ENCODE results near the gene GOLGA6C.
"Not testable (repeated sequence)": the region's sequence is repeated elsewhere in the genome, so short reads cannot be mapped to it uniquely, and the experiment has no call there.

Gene GOLGA6C

DNA sequence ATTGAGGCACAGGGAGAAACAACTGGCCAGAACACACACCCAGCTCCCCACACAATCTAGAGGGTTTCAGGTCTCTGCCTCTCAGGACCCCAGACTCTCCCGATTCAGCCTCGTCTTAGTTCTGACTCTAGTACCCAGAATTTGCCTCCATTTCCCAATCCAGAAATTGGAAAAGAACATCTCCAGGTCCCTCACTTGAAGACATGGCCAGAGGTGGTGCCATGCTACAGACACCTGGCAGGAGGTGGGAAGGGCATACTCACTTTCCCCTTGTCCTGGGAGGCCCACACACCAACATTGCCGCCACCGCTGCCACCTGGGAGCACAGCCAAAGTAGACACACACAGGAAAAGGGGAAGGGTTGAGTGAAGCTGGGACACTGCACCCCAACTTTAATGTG is 44.6 kb downstream of the GOLGA6C start:
- H2BK5ac ChIP-seq (ENCODE audit: low read length); H3K23ac ChIP-seq (ENCODE audit: low read depth, low read length, poor library complexity); H3K9me3 ChIP-seq (replicated peaks in 1 of 2; ENCODE audit: control insufficient read depth in 2 of 2, insufficient read depth in 1 of 2, low read depth in 1 of 2, low read length in 2 of 2); H3K27ac ChIP-seq (replicated peaks; ENCODE audit: low read length); H3K9ac ChIP-seq (ENCODE audit: low read depth, low read length, poor library complexity); H4K8ac ChIP-seq (ENCODE audit: low read depth, low read length); H3K14ac ChIP-seq (ENCODE audit: low read length); H2BK12ac ChIP-seq (ENCODE audit: low read length); H3K79me1 ChIP-seq (ENCODE audit: low read depth, low read length); H3K36me3 ChIP-seq (replicated peaks in 1 of 2; ENCODE audit: control insufficient read depth in 2 of 2, insufficient read depth in 2 of 2, low read length in 2 of 2); H2AK5ac ChIP-seq (ENCODE audit: low read depth, low read length); DNase-seq (ENCODE audit: low spot score); H3K4ac ChIP-seq (ENCODE audit: low read length); H2BK15ac ChIP-seq (ENCODE audit: low read length); H2BK120ac ChIP-seq (ENCODE audit: low read depth, low read length); H3K4me2 ChIP-seq (ENCODE audit: insufficient read depth, low read length, poor library complexity, severe bottlenecking); H3K4me1 ChIP-seq (ENCODE audit: control insufficient read depth in 2 of 2, insufficient read depth in 1 of 2, low read depth in 1 of 2, low read length in 2 of 2); H3K18ac ChIP-seq (ENCODE audit: low read length); H4K91ac ChIP-seq (ENCODE audit: low read depth, low read length, poor library complexity); H2AFZ ChIP-seq (ENCODE audit: low read length): not testable (repeated sequence)
- Histone ChIP-seq H3K4me3 (ENCODE audit: low read length in 2 of 2) (peak overlapping the region in 1 of 2 donors; percentile 35), H3K27me3 (ENCODE audit: control insufficient read depth in 3 of 3, insufficient read depth in 3 of 3, low read depth in 1 of 3, low read length in 3 of 3) (peaks cover 0 to 23% (median under 1%) of the 10 kb centered on the region in 3 experiments)
- no CpG with 5 or more reads among the region's 4 CpGs for WGBS, 2 donors (ENCODE audit: extremely low coverage in 2 of 2, insufficient read length in 2 of 2, insufficient replicate concordance in 1 of 2)

DNA sequence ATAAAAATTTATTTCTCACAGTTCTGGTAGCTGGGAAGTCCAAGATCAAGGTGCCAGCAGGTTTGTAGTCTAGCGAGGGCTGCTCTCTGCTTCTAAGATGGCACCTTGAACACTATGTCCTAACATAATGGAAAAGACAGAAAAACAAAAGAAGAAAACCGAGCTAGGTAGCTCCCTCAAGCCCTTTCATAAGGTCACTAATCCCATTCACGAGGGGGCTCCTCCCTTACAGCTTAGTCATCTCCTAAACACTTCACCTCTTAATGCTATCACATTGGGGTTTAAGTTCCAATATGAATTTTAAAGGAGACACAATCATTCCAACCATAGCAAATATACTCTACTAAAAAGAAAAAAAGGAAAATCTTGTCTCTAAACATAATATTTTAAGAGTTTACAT is 48.1 kb downstream of the GOLGA6C start:
- Histone ChIP-seq H3K23ac (ENCODE audit: low read depth, low read length, poor library complexity) (no peak overlapping the region), H3K27me3 (ENCODE audit: control insufficient read depth in 3 of 3, insufficient read depth in 3 of 3, low read depth in 1 of 3, low read length in 3 of 3) (peaks cover 0 to 40% (median 7%) of the 10 kb centered on the region in 3 experiments), H2BK5ac (ENCODE audit: low read length) (no peak overlapping the region), H3K9ac (ENCODE audit: low read depth, low read length, poor library complexity) (no peak overlapping the region), H2BK120ac (ENCODE audit: low read depth, low read length) (no peak overlapping the region), H4K8ac (ENCODE audit: low read depth, low read length) (no peak overlapping the region), H2BK12ac (ENCODE audit: low read length) (no peak overlapping the region), H3K4me1 (ENCODE audit: control insufficient read depth in 2 of 2, insufficient read depth in 1 of 2, low read depth in 1 of 2, low read length in 2 of 2) (no peaks in the 10 kb centered on the region), H3K79me1 (ENCODE audit: low read depth, low read length) (no peaks in the 10 kb centered on the region), H3K4me3 (ENCODE audit: low read length in 2 of 2) (no peak overlapping the region), H2AK5ac (ENCODE audit: low read depth, low read length) (no peak overlapping the region), H3K36me3 (replicated peaks in 1 of 2; ENCODE audit: control insufficient read depth in 2 of 2, insufficient read depth in 2 of 2, low read length in 2 of 2) (no peaks in the 10 kb centered on the region), H2AFZ (ENCODE audit: low read length) (no peak overlapping the region), H3K27ac (replicated peaks; ENCODE audit: low read length) (no peak overlapping the region), H2BK15ac (ENCODE audit: low read length) (no peak overlapping the region), H3K9me3 (replicated peaks in 1 of 2; ENCODE audit: control insufficient read depth in 2 of 2, insufficient read depth in 1 of 2, low read depth in 1 of 2, low read length in 2 of 2) (no peaks in the 10 kb centered on the region), H3K18ac (ENCODE audit: low read length) (no peak overlapping the region), H3K4ac (ENCODE audit: low read length) (no peak overlapping the region), H4K91ac (ENCODE audit: low read depth, low read length, poor library complexity) (no peak overlapping the region), H3K4me2 (ENCODE audit: insufficient read depth, low read length, poor library complexity, severe bottlenecking) (no peak overlapping the region), H3K14ac (ENCODE audit: low read length) (no peak overlapping the region)
- WGBS, 2 donors (ENCODE audit: extremely low coverage in 2 of 2, insufficient read length in 2 of 2, insufficient replicate concordance in 1 of 2), result no CpG with 5 or more reads among the region's 3 CpGs
- no peak for DNase-seq (ENCODE audit: low spot score)

DNA sequence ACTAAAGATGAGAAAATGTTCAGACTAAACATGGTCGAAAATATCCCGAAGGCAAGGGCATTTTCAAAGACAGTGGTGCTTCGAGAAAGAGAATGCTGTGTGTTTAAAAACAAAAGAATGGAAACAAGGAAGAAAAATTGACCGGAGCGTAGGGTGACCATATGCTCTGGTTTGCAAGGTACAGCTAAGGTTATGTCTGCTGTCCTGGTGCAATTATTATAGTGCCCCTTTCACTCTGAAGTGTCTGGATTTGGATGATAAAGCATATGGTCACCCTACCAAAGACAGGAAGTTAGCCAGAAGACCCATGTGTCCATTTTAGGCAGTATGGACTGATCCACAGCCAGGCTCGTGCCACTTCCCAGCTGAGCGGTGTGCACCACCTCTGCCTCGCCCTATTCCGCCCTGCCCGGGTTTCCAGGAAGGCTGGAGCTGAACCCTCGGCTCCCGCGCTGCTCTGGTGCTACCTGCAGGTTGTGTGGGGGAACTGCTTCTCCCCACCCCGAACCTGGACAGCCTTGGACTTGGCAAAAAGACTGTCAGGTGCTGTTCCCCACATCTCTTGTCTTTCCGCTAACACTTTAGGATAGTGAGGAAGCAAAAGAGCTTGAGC is 49.8 kb downstream of the GOLGA6C start:
- no peak overlapping the region for H2BK5ac ChIP-seq (ENCODE audit: low read length)
- no peak overlapping the region for H3K9ac ChIP-seq (ENCODE audit: low read depth, low read length, poor library complexity)
- H2BK15ac ChIP-seq (ENCODE audit: low read length), result no peak overlapping the region
- no peak overlapping the region for H3K4me3 ChIP-seq (ENCODE audit: low read length in 2 of 2)
- peaks cover 2% of the 10 kb centered on the region for H3K79me1 ChIP-seq (ENCODE audit: low read depth, low read length)
- no peak overlapping the region for H3K23ac ChIP-seq (ENCODE audit: low read depth, low read length, poor library complexity)
- H3K27ac ChIP-seq (replicated peaks; ENCODE audit: low read length), result no peak overlapping the region
- no peaks in the 10 kb centered on the region for H3K9me3 ChIP-seq (replicated peaks in 1 of 2; ENCODE audit: control insufficient read depth in 2 of 2, insufficient read depth in 1 of 2, low read depth in 1 of 2, low read length in 2 of 2)
- no peaks in the 10 kb centered on the region for H3K4me1 ChIP-seq (ENCODE audit: control insufficient read depth in 2 of 2, insufficient read depth in 1 of 2, low read depth in 1 of 2, low read length in 2 of 2)
- H2BK120ac ChIP-seq (ENCODE audit: low read depth, low read length), result no peak overlapping the region
- WGBS, 2 donors (ENCODE audit: extremely low coverage in 2 of 2, insufficient read length in 2 of 2, insufficient replicate concordance in 1 of 2), result no CpG with 5 or more reads among the region's 15 CpGs
- H4K91ac ChIP-seq (ENCODE audit: low read depth, low read length, poor library complexity), result no peak overlapping the region
- peaks cover 0 to 44% (median 7%) of the 10 kb centered on the region in 3 experiments for H3K27me3 ChIP-seq (ENCODE audit: control insufficient read depth in 3 of 3, insufficient read depth in 3 of 3, low read depth in 1 of 3, low read length in 3 of 3)
- no peak overlapping the region for H3K14ac ChIP-seq (ENCODE audit: low read length)
- no peak overlapping the region for H3K4me2 ChIP-seq (ENCODE audit: insufficient read depth, low read length, poor library complexity, severe bottlenecking)
- H2AK5ac ChIP-seq (ENCODE audit: low read depth, low read length), result no peak overlapping the region
- peak; percentile 6 for DNase-seq (ENCODE audit: low spot score)
- no peak overlapping the region for H4K8ac ChIP-seq (ENCODE audit: low read depth, low read length)
- H2BK12ac ChIP-seq (ENCODE audit: low read length), result no peak overlapping the region
- no peak overlapping the region for H3K18ac ChIP-seq (ENCODE audit: low read length)
- no peaks in the 10 kb centered on the region for H3K36me3 ChIP-seq (replicated peaks in 1 of 2; ENCODE audit: control insufficient read depth in 2 of 2, insufficient read depth in 2 of 2, low read length in 2 of 2)
- no peak overlapping the region for H2AFZ ChIP-seq (ENCODE audit: low read length)
- H3K4ac ChIP-seq (ENCODE audit: low read length), result no peak overlapping the region

DNA sequence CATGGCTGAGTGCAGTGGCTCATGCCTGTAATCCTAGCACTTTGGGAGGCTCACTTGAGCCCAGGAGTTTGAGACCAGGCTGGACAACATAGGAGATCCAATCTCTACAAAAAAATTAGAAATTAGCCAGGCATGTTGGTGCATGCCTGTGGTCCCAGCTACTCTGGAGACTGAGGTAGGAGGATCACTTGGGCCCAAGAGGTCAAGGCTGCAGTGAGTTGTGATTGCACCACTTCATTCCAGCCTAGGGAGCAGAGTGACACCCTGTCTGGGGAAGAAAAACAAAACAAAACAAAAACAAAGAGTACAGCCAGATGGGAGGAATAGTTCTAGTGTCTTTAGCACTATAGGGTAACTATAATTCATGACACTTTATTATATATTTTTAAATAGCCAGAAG is 51.6 kb downstream of the GOLGA6C start:
- Histone ChIP-seq H3K14ac (ENCODE audit: low read length) (no peak overlapping the region), H2BK5ac (ENCODE audit: low read length) (no peak overlapping the region), H3K4me3 (ENCODE audit: low read length in 2 of 2) (no peak overlapping the region), H2BK15ac (ENCODE audit: low read length) (no peak overlapping the region), H3K36me3 (replicated peaks in 1 of 2; ENCODE audit: control insufficient read depth in 2 of 2, insufficient read depth in 2 of 2, low read length in 2 of 2) (no peaks in the 10 kb centered on the region), H3K79me1 (ENCODE audit: low read depth, low read length) (peaks cover 2% of the 10 kb centered on the region), H3K18ac (ENCODE audit: low read length) (no peak overlapping the region), H3K9ac (ENCODE audit: low read depth, low read length, poor library complexity) (no peak overlapping the region), H3K9me3 (replicated peaks in 1 of 2; ENCODE audit: control insufficient read depth in 2 of 2, insufficient read depth in 1 of 2, low read depth in 1 of 2, low read length in 2 of 2) (no peaks in the 10 kb centered on the region), H2AFZ (ENCODE audit: low read length) (no peak overlapping the region), H2BK120ac (ENCODE audit: low read depth, low read length) (no peak overlapping the region), H2AK5ac (ENCODE audit: low read depth, low read length) (no peak overlapping the region), H3K27me3 (ENCODE audit: control insufficient read depth in 3 of 3, insufficient read depth in 3 of 3, low read depth in 1 of 3, low read length in 3 of 3) (peaks cover 0 to 38% (median 7%) of the 10 kb centered on the region in 3 experiments), H4K91ac (ENCODE audit: low read depth, low read length, poor library complexity) (no peak overlapping the region), H3K4me2 (ENCODE audit: insufficient read depth, low read length, poor library complexity, severe bottlenecking) (no peak overlapping the region), H4K8ac (ENCODE audit: low read depth, low read length) (no peak overlapping the region), H2BK12ac (ENCODE audit: low read length) (no peak overlapping the region), H3K23ac (ENCODE audit: low read depth, low read length, poor library complexity) (no peak overlapping the region), H3K4ac (ENCODE audit: low read length) (no peak overlapping the region), H3K4me1 (ENCODE audit: control insufficient read depth in 2 of 2, insufficient read depth in 1 of 2, low read depth in 1 of 2, low read length in 2 of 2) (no peaks in the 10 kb centered on the region), H3K27ac (replicated peaks; ENCODE audit: low read length) (no peak overlapping the region)
- DNase-seq (ENCODE audit: low spot score), result no peak
